H1 (cell line): Measurements from ENCODE around the gene KCNIP3. TPM values are rescaled to one million over a fixed set of nuclear protein-coding genes. Genes with fewer than 3 reads are reported as not detected.

Experiments used
- JUN ChIP-seq: IDR thresholded peaks from 2 replicates; pipeline ENCODE4 v1.6.1; 2011; ENCODE audit warnings: low read depth, mild to moderate bottlenecking, improper control_type of control experiment, low read length
- KDM5A ChIP-seq: fragments of 200-600 bp; IDR thresholded peaks from 2 replicates; pipeline ENCODE4 v1.7.1; 2012; ENCODE audit warnings: mild to moderate bottlenecking, low read length, inconsistent platforms, mixed read lengths
- MAFK ChIP-seq: IDR thresholded peaks from 2 replicates; pipeline ENCODE4 v1.6.1; 2012; ENCODE audit warnings: low read depth, mild to moderate bottlenecking, improper control_type of control experiment, low read length
- NANOG ChIP-seq: IDR thresholded peaks from 2 replicates; pipeline ENCODE4 v1.6.1; 2011; ENCODE audit warnings: low read length, low read depth, mild to moderate bottlenecking, inconsistent platforms; ENCODE audit not compliant: insufficient read depth, poor library complexity, severe bottlenecking
- POU5F1 ChIP-seq: IDR thresholded peaks from 2 replicates; pipeline ENCODE4 v1.6.1; 2011; ENCODE audit warnings: low read depth, mild to moderate bottlenecking, low read length, moderate library complexity
- SRF ChIP-seq: IDR thresholded peaks from 2 replicates; pipeline ENCODE4 v1.6.1; 2011; ENCODE audit warnings: mild to moderate bottlenecking, low read depth, low read length, moderate library complexity
- polyA plus RNA-seq, 7 experiments: library from polyadenylated mRNA; depleted of rRNA in 3 of 7; stranded (reverse) in 5 of 7; unstranded in 2 of 7; fragments of >200 nt in 5 of 7; fragments of 200-250 nt in 2 of 7; gene quantifications; 1 replicate in 5 of 7; 2 replicates in 1 of 7; 4 replicates in 1 of 7; pipeline versions ENCODE4 v1.2.1 to v1.2.3, GENCODE V29; 2011 to 2013; ENCODE audit warnings: missing spikeins in 2 of 7, mixed read lengths in 2 of 7
- total RNA-seq: library from RNA; stranded (reverse); fragmentation: NEBNext Ultra II Directional; extraction: Animal tissue kit (Norgen Biotek cat#: 25700); gene quantifications from 2 replicates; pipeline ENCODE4 v1.2.1, GENCODE V29; 2021

KCNIP3 gene
- total and polyA plus RNA-seq, 2 of the 8 experiments (the other 6 are each of a cell fraction or from before 2014, with no cell fraction given), result 0.33 to 1.9 TPM

GRCh38 chr2:95352310-95353054 lies 55.3 kb downstream of the KCNIP3 start (continued):
- no peak for TF ChIP-seq KDM5A
- no peak for TF ChIP-seq NANOG
- no peak for TF ChIP-seq MAFK
- no peak for TF ChIP-seq SRF
- TF ChIP-seq JUN, result no peak
- no peak for TF ChIP-seq POU5F1
